PFSK-1 (cell line): ENCODE measurements around the gene RETREG1.

Source experiments
- POLR2AphosphoS5 ChIP-seq: IDR thresholded peaks from 2 replicates; pipeline ENCODE4 v1.6.1; 2012; ENCODE audit warnings: low read depth, mild to moderate bottlenecking, control low read depth, low read length, moderate library complexity
- SIN3A ChIP-seq: IDR thresholded peaks from 2 replicates; pipeline ENCODE4 v1.6.1; 2012; ENCODE audit warnings: mild to moderate bottlenecking, low read length, moderate library complexity, borderline replicate concordance; ENCODE audit not compliant: insufficient read depth
- TAF1 ChIP-seq: IDR thresholded peaks from 2 replicates; pipeline ENCODE4 v1.6.1; 2012; ENCODE audit warnings: low read length, control low read depth, borderline replicate concordance; ENCODE audit not compliant: insufficient read depth

DNA sequence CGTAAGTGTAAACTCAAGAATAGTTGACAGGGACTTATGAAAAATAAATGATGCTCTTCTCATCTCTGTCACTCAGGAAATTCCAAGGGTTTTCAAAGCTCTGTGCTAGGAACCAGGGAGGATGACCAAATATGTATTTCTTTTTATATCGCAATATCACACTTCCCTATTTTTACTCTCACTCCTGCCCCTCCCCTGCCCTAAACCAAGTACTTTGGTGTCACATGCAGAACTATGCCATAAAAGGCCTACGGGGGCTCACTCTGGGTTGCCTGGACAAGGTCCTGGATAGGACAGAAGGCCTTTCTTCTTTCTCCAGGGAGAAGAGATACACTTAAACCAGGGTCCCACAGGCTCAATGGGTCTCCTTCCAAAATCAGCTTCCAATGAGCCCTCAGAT lies 8.3 kb upstream of the RETREG1 start:
- TF ChIP-seq SIN3A (no peak), POLR2AphosphoS5 (no peak), TAF1 (no peak)
